K562 (cell line): ENCODE data around the gene VRK2. TPM values are rescaled to one million over a fixed set of nuclear protein-coding genes. Genes with fewer than 3 reads are reported as not detected.

Experiments used
- ATAC-seq: fragments of 200-7000 bp; cut with Tn5 transposase; 3 replicates; pipeline ENCODE4 v1.9.1; 2020; ENCODE audit warnings: moderate library complexity
- BruUV-seq: library from RNA; stranded (reverse); fragments of 400-500 nt; replicated peaks from 2 replicates; lab custom pipeline; 2021; lab: Mats Ljungman, UMichigan
- CTCF ChIA-PET: fragments of 300-600 bp; formaldehyde crosslinking; extraction: SDS; loops from one replicate; lab custom pipeline; 2021; ENCODE audit warnings: low intra/inter-chr PET ratio; lab: Yijun Ruan, JAX
- POLR2A ChIA-PET: fragments of 300-600, 350-650 bp; sonication (Branson Sonifier 250); formaldehyde crosslinking; extraction: SDS; loops from one replicate; lab custom pipeline; 2021; ENCODE audit warnings: antibody characterized with exemption, inconsistent platforms; lab: Yijun Ruan, JAX
- DNase-seq, 4 experiments: peaks; one replicate each; pipeline versions ENCODE4 v3.0.0 to v3.0.0-alpha.2; 2011 to 2018; ENCODE audit warnings: low spot score in 3 of 4, mixed read lengths in 3 of 4; ENCODE audit errors: extremely low read depth in 1 of 4
- FAIRE-seq: peaks from 2 replicates; lab custom pipeline; 2011; peaks lifted over from hg19 to GRCh38; lab: Jason Lieb, UNC
- H2AFZ ChIP-seq: 2 replicates; pipeline ENCODE4 v1.6.0; 2011; ENCODE audit warnings: low read depth, low read length, control low read depth, inconsistent platforms
- H3K27ac ChIP-seq: fragments of 200-600 bp; 3 replicates; pipeline ENCODE4 v1.8.0; 2011; ENCODE audit warnings: low read depth, mild to moderate bottlenecking, control low read depth, inconsistent platforms, low read length, moderate library complexity, mixed read lengths; ENCODE audit errors: extremely low read depth
- H3K27me3 ChIP-seq, 2 experiments: fragments of 300-600 bp in 1 of 2; 2 replicates in 1 of 2; 3 replicates in 1 of 2; pipeline versions ENCODE4 v1.6.0 to v1.8.0; 2011; ENCODE audit warnings: inconsistent platforms in 2 of 2, low read length in 2 of 2, mild to moderate bottlenecking in 1 of 2, mixed read lengths in 1 of 2, moderate library complexity in 1 of 2; ENCODE audit not compliant: control insufficient read depth in 2 of 2, insufficient read depth in 2 of 2
- H3K36me3 ChIP-seq: fragments of 300-600 bp; 3 replicates; pipeline ENCODE4 v1.8.0; 2011; ENCODE audit warnings: mild to moderate bottlenecking, low read length, inconsistent platforms; ENCODE audit not compliant: control insufficient read depth, insufficient read depth
- H3K4me1 ChIP-seq, 2 experiments: fragments of 200-600 bp in 1 of 2; replicated peaks in 1 of 2; 2 replicates in 1 of 2; 3 replicates in 1 of 2; pipeline versions ENCODE4 v1.5.1 to v1.8.0; 2011; ENCODE audit warnings: inconsistent platforms in 2 of 2, low read length in 2 of 2, mild to moderate bottlenecking in 1 of 2, mixed read lengths in 1 of 2, moderate library complexity in 1 of 2; ENCODE audit not compliant: control insufficient read depth in 2 of 2, insufficient read depth in 2 of 2
- H3K4me2 ChIP-seq: 2 replicates; pipeline ENCODE4 v1.6.1; 2011; ENCODE audit warnings: low read length, control low read depth, inconsistent platforms, mixed read lengths; ENCODE audit not compliant: insufficient read depth
- H3K4me3 ChIP-seq: fragments of 200-600 bp; sonication (generic), shearing (Covaris generic); 2 replicates; pipeline ENCODE4 v1.5.1; 2016; ENCODE audit warnings: control low read depth, inconsistent platforms
- H3K79me2 ChIP-seq: fragments of 200-600 bp; 3 replicates; pipeline ENCODE4 v1.8.0; 2011; ENCODE audit warnings: low read length, inconsistent platforms; ENCODE audit not compliant: control insufficient read depth, insufficient read depth
- H3K9ac ChIP-seq, 2 experiments: 2 replicates each; pipeline versions ENCODE4 v1.6.0 to v1.6.1; 2011; ENCODE audit warnings: low read depth in 2 of 2, low read length in 2 of 2, control low read depth in 1 of 2, inconsistent platforms in 1 of 2, mild to moderate bottlenecking in 1 of 2, mixed read lengths in 1 of 2; ENCODE audit not compliant: insufficient read depth in 1 of 2
- H3K9me1 ChIP-seq: one replicate; pipeline ENCODE4 v1.6.0; 2011; ENCODE audit warnings: inconsistent platforms, mild to moderate bottlenecking, low read length, moderate library complexity; ENCODE audit not compliant: control insufficient read depth, insufficient read depth
- H3K9me3 ChIP-seq: replicated peaks from 2 replicates; pipeline ENCODE4 v1.5.1; 2011; ENCODE audit warnings: low read depth, low read length, inconsistent platforms; ENCODE audit not compliant: control insufficient read depth, insufficient read depth
- H4K20me1 ChIP-seq: replicated peaks from 2 replicates; pipeline ENCODE4 v1.6.1; 2011; ENCODE audit warnings: low read length, inconsistent platforms, mixed read lengths; ENCODE audit not compliant: control insufficient read depth, insufficient read depth
- ARID1B ChIP-seq: fragments of 450-650 bp; IDR thresholded peaks from 2 replicates; pipeline ENCODE4 v1.6.1; 2016; ENCODE audit warnings: antibody characterized with exemption, mild to moderate bottlenecking, inconsistent platforms
- ARID2 ChIP-seq: fragments of 450-650 bp; IDR thresholded peaks from 2 replicates; pipeline ENCODE4 v1.6.1; 2017; ENCODE audit warnings: antibody characterized with exemption, mild to moderate bottlenecking
- BMI1 ChIP-seq: fragments of 150-350 bp; IDR thresholded peaks from 2 replicates; pipeline ENCODE4 v1.6.1; 2014; ENCODE audit warnings: low read length
- CHD4 ChIP-seq: fragments of 200-600 bp; sonication (generic); IDR thresholded peaks from 3 replicates; pipeline ENCODE4 v1.6.1; 2012; ENCODE audit warnings: low read depth, mild to moderate bottlenecking, mixed read lengths, low read length, inconsistent platforms; ENCODE audit not compliant: insufficient read depth, insufficient replicate concordance, poor library complexity, severe bottlenecking
- E4F1 ChIP-seq: fragments of 250-450 bp; sonication (Bioruptor Pico); IDR thresholded peaks from 2 replicates; pipeline ENCODE4 v1.5.0; 2021; ENCODE audit warnings: mild to moderate bottlenecking, borderline replicate concordance
- HCFC1 ChIP-seq: IDR thresholded peaks from 2 replicates; pipeline ENCODE4 v1.6.1; 2012; ENCODE audit warnings: low read depth, low read length, improper control_type of control experiment
- PHF21A ChIP-seq: fragments of 450-650 bp; IDR thresholded peaks from 2 replicates; pipeline ENCODE4 v1.6.1; 2017; ENCODE audit warnings: low read depth, borderline replicate concordance
- RUNX1 ChIP-seq: sonication (generic); IDR thresholded peaks from 2 replicates; pipeline ENCODE4 v1.6.1; 2016; ENCODE audit warnings: antibody characterized with exemption, low read depth
- SIN3B ChIP-seq: fragments of 450-650 bp; IDR thresholded peaks from 2 replicates; pipeline ENCODE4 v1.6.1; 2017; ENCODE audit warnings: low read depth, mild to moderate bottlenecking, moderate library complexity
- ZFP91 ChIP-seq: sonication (generic); formaldehyde crosslinking; IDR thresholded peaks from 2 replicates; pipeline ENCODE4 v1.8.0; 2022; ENCODE audit warnings: mild to moderate bottlenecking, missing genetic modification reagents
- WGBS: fragments of 100-300 bp; shearing (Covaris generic); methylation state at CpG from one replicate; pipeline ENCODE4 v1.1.6; 2016; ENCODE audit warnings: low coverage, mixed read lengths; ENCODE audit not compliant: insufficient coverage; ENCODE audit errors: missing lambda C conversion rate; 5-methylcytosine and 5-hydroxymethylcytosine counted together
- in situ Hi-C: fragments of 300-500 bp; cut with MboI; formaldehyde crosslinking; loops from 4 replicates; pipeline ENCODE4 v1.15.0; 2018; ENCODE audit warnings: inconsistent platforms, mixed read lengths
- intact Hi-C: fragments of 100-400 bp; cut with micrococcal nuclease; formaldehyde crosslinking; loops from 2 replicates; pipeline ENCODE4 v1.14.2; 2022
- polyA plus RNA-seq, 8 experiments: library from polyadenylated mRNA; depleted of rRNA in 4 of 8; stranded (reverse) in 5 of 8; unstranded in 3 of 8; fragments of >200 nt; fragmentation: Nextera tagmentation in 2 of 8; fragmentation: Illumina TruSeq in 1 of 8; extraction: Ambion mirVana in 2 of 8; extraction: Trizol in 1 of 8; gene quantifications; 2 replicates each; pipeline versions ENCODE4 v1.2.1 to v1.2.3, GENCODE V29; 2011 to 2014; ENCODE audit warnings: inconsistent platforms in 1 of 8, missing spikeins in 1 of 8
- total RNA-seq, 7 experiments: library from RNA; depleted of rRNA in 6 of 7; stranded (reverse); fragments of >200 nt in 6 of 7; fragmentation: Illumina TruSeq in 2 of 7; extraction: Trizol in 2 of 7; gene quantifications; 2 replicates each; pipeline versions ENCODE4 v1.2.1 to v1.2.3, GENCODE V29; 2011 to 2021; ENCODE audit warnings: low replicate concordance in 1 of 7
- TF ChIP-seq, protein P1 (sequence below): fragments of 450-650 bp; formaldehyde crosslinking; IDR thresholded peaks from 2 replicates; pipeline ENCODE4 v1.4.0; 2022; ENCODE audit warnings: missing genetic modification characterization
- TF ChIP-seq, protein P2 (sequence below): fragments of 450-650 bp; IDR thresholded peaks from 2 replicates; pipeline ENCODE4 v1.7.0; 2016; ENCODE audit warnings: borderline replicate concordance

The VRK2 gene
- total and polyA plus RNA-seq, 9 of the 15 experiments (the other 6 are each of a cell fraction or from before 2014, with no cell fraction given) = 22.6 to 49.2 (median 36.2) TPM

DNA sequence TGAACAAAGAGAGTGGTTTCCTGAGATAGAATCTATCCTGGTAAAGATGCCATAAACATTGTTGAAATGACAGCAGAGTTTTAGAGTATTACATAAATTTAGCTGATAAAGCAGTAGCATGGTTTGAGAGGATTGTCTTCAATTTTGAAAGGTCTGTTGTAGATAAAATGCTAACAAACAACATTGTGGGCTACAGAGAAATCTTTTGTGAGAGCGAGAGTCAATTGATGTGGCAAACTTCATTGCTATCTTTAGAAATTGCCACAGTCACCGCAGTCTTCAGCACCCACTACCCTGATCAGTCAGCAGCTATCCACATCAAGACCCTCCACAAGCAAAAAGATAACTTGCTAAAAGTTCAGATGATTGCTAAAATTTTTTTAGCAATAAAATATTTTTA, 17.5 kb downstream of the VRK2 start:
- no peak overlapping the region for H3K4me2 ChIP-seq
- peaks cover 20% of the 10 kb centered on the region; the same call in 2 of the 3 replicates for H3K36me3 ChIP-seq
- POLR2A ChIA-PET = interaction anchor here (1.5 kb wide), 1 partner anchor 9 kb away, joined by 9 read pairs; no protein-coding TSS in a partner anchor
- no peaks in the 10 kb centered on the region for H3K9me1 ChIP-seq
- H4K20me1 ChIP-seq = no peaks in the 10 kb centered on the region
- H3K4me3 ChIP-seq = no peak overlapping the region
- no peak overlapping the region for H3K9ac ChIP-seq
- DNase-seq = no peak
- 60% methylated on average over 2 of the region's 2 CpGs for WGBS
- no peaks in the 10 kb centered on the region for H3K9me3 ChIP-seq
- intact Hi-C loops (no loop called here), in situ Hi-C loops (no loop called here)
- peak; percentile 32 for FAIRE-seq
- 0 out of 3 replicates have a peak, but pooled peaks cover 4% of the 10 kb centered on the region for H3K79me2 ChIP-seq
- no peaks in the 10 kb centered on the region for H3K27me3 ChIP-seq
- no peaks in the 10 kb centered on the region for H3K4me1 ChIP-seq
- no peak overlapping the region for H3K27ac ChIP-seq
- CTCF ChIA-PET = no interaction called here
- no TSS peak for BruUV-seq
- ATAC-seq = no peak
- no peak overlapping the region for H2AFZ ChIP-seq
- TF ChIP-seq BMI1 (no peak), ZFP91 (CRISPR knock-in tag) (no peak), PHF21A (no peak), ARID1B (no peak), CHD4 (no peak), ARID2 (no peak), E4F1 (no peak), SIN3B (no peak), HCFC1 (no peak), RUNX1 (no peak)
- TF ChIP-seq, protein P1, sequence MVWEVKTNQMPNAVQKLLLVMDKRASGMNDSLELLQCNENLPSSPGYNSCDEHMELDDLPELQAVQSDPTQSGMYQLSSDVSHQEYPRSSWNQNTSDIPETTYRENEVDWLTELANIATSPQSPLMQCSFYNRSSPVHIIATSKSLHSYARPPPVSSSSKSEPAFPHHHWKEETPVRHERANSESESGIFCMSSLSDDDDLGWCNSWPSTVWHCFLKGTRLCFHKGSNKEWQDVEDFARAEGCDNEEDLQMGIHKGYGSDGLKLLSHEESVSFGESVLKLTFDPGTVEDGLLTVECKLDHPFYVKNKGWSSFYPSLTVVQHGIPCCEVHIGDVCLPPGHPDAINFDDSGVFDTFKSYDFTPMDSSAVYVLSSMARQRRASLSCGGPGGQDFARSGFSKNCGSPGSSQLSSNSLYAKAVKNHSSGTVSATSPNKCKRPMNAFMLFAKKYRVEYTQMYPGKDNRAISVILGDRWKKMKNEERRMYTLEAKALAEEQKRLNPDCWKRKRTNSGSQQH (CRISPR knock-in tag) = no peak
- TF ChIP-seq, protein P2, sequence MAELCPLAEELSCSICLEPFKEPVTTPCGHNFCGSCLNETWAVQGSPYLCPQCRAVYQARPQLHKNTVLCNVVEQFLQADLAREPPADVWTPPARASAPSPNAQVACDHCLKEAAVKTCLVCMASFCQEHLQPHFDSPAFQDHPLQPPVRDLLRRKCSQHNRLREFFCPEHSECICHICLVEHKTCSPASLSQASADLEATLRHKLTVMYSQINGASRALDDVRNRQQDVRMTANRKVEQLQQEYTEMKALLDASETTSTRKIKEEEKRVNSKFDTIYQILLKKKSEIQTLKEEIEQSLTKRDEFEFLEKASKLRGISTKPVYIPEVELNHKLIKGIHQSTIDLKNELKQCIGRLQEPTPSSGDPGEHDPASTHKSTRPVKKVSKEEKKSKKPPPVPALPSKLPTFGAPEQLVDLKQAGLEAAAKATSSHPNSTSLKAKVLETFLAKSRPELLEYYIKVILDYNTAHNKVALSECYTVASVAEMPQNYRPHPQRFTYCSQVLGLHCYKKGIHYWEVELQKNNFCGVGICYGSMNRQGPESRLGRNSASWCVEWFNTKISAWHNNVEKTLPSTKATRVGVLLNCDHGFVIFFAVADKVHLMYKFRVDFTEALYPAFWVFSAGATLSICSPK = no peak
